HG03432 (cell line): ENCODE data around the gene CDH6.

Experiments
- ATAC-seq: cut with Tn5 transposase; IDR thresholded peaks from one replicate; pipeline ENCODE4 v1.9.1; 2021; ENCODE audit warnings: mild to moderate bottlenecking, moderate library complexity; ENCODE audit not compliant: unreplicated experiment

The CDH6 gene

DNA sequence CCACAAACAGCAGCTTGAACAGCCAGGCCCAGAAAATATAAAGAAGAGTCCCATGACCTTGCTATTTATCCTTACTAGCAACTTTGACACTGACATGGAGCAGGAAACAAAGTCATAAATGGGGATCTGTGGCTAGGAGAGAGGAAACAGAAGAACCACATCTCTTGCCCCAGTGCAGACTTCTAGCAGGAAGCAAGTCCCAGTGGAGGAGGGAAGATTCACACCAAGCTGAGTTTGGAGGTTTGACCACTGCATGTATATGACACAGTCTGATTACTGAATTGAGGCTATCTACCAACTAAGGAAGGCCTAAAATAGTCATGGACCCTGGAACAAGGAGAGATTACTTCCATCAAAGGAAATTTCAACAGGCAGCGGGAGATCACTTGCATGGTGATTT lies 51.4 kb downstream of the CDH6 start:
- ATAC-seq: no peak

DNA sequence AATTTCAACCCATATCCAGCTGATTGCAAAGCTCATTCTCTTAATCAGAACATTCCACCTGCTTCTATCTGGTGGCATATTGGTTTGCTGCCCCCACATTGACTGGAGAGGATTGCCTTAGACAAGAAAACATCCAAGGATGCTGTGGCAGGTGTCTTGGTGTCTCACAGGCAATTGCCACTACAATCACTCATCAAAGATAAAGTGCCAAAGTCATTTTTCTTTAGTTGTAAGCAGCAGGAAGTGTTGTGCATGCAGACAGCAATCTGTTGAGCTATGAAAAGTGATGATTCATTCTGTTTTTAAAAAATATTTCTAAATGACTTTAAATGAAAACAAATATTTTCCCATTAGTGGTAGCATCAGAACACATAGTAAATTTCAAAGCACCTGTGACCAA lies 53.9 kb downstream of the CDH6 start:
- no peak for ATAC-seq

DNA sequence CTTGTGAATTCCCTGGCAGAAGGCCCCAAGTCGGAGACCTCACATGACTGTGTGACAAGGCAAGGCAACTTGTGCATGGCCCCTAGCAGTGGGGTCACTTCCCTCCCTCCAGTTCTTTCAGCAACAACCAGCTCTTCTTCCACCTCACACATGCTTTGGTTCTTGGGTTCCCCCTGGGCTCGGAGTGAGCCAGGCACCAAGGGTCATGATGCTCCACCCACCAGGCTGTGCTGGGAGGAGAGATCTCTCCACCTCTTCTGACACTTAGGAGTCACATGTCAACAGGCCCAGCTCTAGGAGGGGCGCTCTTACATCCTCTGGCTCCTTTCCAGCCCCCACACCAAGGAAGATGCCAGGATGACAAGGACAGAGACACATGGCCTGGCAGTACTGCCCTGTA lies 56.7 kb downstream of the CDH6 start:
- no peak for ATAC-seq

DNA sequence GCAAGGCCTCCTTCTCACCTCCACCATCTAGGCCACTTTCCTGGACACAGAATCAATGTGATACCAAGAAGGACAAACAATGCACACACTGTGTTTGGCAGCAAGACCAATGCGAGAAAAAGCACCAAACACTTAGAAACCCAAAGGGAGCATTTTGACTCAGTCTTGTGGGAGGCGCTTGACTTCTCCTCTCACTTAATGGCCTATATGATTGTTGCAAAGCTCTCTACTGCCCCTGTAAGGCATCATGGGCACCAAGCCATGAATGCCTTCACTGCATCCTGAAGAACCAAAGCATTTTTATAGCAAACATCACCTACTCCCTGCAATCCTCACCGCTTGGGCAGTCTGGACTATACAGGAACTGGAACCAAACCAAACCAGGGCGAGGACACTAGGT lies 57.5 kb downstream of the CDH6 start:
- ATAC-seq: peak; percentile 51

DNA sequence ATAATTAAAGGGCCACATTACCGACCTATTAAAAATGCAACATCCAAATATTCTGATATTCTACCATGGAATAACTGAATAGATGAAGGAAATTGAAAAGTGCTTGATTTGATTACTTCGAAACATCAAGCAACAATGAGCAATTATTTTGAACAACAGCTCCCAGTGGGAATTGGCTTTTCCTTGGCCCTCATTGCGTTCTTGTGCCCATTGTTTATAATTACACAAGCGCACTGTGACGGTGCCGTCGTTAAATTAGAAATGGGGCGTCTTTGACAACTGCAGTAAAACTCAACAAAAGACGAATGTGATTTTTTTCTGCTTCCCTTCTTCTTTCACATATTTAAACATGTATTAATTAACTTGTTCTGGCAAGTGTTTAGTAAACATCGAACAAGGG lies 61.6 kb downstream of the CDH6 start:
- ATAC-seq: no peak

DNA sequence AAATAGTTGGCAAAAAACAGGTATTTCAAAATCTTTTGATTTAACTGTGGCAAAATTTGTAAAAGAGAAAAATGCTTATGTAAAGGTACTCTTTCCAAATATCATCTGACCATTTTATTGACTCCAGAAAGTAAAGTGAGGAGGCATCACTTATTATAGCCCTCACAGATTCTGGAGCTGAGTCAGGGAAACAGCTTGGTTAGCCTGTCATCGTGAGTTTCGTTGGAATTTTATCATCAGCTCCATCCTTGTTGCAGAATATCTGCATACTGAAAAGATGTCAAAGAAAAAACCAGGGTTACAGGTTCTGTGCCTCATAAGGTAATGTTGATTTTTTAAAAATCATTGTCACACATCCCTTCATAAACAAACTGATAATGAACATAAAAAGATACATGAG lies 74.8 kb downstream of the CDH6 start:
- ATAC-seq: no peak

DNA sequence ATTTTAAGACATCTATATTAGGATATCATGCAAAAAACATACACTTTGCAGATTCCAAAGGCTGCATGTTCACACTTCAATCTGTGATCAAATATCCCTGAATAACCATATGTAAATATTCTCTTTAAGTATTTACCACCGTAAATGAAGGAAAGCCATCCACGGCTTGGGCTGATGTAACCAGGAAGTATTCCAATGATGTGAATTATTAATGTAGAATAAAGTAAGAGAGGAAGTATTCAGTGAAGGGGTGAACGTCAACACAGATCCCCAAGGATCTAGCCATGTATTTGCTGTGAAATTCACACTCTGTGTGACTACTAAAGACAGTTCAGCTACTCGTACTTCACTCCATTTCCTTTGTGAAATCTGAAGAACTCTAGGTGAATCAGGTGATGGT lies 75.2 kb downstream of the CDH6 start:
- ATAC-seq: no peak

DNA sequence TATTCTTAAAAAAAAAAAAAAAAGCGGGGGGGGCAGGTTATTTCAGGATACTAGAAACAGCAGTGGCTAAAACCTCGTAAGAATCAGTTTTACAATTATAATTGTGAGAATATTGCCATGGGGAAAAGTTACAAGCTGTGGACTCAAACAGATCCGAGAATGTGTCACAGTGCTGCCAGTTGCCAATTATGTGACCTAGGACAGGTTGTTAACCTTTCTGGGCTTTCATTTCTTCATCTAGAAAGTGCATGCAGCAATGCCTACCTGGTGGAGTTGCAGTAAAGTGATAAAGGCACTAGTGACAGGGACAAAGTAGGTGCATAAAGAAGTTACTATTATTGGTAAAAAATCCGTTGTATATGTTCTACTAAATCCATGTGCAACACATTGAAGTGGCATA lies 75.8 kb downstream of the CDH6 start:
- ATAC-seq: no peak

DNA sequence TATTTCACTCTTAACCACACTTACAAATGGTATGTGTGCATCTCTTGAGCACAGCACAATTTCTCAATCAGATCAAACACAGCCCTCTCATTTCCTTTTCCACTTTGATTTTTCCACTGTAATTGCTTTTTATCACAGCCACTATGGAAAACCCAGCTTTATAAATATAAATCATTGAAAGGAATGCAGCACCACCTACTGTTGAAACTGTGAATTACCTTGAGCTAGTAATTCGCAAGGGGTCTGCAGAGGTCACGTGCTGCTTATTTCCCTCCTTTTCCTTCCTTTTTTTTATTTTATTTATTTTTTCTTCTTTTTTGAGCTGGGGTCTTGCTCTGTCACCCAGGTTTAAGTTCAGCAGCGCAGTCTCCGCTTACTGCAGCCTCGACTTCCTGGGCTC lies 76.9 kb downstream of the CDH6 start:
- ATAC-seq: no peak

DNA sequence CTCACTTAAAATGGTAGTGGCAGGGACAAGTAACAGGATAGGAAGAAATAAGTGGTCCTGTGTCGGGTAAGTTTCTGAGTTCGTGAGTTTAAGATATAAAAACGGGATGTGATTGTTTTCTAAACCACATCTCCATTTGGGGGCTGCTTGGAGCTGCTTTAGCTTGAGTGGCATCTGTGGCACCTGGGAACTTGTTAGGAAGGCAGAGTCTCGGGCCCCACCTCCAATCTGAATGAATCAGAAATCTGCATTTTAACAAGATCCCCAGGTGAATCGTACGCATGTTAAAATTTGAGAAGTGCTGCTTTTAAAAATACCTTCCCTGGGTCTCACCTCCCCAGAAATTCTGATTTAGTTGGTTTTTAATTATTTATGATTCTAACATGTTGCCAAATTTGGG lies 78.1 kb downstream of the CDH6 start:
- no peak for ATAC-seq

DNA sequence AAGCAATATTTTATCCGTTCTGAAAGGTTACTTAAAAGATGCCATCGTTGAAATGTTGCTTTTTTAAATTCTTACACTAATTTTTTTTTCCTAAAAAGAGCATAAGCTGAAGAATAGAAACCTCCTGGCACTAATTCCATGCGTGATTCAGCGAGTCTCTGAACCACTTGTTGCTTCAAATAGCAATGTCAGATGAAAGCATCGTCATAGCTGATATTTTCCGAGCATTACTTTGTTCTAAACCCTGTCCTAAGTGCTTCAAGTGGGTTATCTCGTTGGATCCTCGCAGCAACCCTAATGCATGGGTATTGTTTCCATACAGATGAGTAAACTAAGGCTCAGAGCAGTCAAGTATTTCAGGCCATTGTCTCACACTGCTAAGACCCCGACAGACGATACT lies 79.7 kb downstream of the CDH6 start:
- ATAC-seq: no peak

DNA sequence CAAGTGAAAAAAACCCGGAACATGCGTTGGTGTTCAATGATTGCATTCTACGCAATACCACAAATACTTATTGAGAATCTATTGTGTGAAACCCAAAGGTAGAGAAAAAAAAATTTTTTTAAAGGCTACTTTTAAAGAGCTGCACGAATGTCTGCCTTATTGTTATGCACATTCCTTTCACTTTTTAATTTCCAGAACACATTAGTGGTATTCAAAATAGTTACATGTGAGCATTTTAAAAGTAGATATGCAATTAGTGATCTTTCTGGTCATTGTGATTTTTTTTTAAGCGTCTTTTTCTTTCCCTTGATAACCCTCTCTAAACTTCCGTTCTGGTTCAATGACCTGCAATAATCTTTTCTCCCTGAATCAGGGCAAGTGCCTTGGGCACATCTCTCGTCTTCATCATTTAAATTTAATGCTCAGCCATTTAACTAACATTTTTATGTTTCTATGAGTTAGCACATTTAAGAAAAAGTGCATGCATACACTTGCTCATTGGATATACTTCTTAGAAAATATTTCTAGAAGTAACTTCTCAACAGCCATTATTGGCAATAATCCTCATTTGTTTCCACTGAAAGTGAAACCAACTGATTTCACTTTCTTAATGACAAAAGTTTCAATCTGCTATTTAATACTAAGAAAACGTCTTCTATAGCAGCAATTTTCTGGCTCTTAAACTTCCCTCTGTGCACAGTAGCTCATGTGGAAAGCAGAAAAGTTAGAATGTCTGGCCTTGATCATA lies 80.3 kb downstream of the CDH6 start:
- peak; percentile 90 for ATAC-seq

DNA sequence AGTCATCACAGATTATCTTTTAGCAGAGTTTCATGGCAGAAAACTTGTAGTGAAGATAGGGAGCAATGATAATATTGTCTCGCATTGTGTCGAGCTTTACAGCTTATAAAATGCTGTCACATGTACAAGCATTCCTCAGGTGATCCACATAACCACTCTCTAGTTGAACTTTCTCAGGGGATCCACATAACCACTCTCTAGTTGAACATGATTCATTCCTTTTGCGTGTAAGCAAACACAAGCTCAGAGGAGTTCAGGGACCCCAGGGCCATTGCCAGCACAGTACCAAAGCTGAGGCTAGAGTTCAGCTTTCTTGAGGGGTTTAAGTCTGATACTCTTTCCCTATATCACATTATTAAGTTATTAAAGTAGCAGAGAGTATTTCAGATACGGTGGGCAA lies 86.7 kb downstream of the CDH6 start:
- no peak for ATAC-seq

DNA sequence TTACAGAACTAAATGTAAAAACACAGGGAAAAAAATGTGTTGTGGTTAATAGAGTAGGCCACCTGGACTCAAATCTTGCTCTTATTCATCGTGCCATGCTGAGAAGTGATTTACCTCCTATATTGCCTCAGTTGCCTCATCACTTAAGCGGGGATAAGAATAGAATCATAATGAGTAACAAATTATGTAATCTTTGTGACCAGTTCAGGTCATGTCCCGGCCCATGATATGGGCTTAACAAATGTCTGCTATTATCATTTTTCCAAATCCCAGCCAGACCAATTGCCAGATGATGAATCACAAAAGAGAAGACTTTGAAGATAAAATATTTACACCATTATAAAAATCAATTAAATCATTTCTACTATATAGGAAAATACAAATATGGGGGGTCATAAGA lies 89.8 kb downstream of the CDH6 start:
- no peak for ATAC-seq

DNA sequence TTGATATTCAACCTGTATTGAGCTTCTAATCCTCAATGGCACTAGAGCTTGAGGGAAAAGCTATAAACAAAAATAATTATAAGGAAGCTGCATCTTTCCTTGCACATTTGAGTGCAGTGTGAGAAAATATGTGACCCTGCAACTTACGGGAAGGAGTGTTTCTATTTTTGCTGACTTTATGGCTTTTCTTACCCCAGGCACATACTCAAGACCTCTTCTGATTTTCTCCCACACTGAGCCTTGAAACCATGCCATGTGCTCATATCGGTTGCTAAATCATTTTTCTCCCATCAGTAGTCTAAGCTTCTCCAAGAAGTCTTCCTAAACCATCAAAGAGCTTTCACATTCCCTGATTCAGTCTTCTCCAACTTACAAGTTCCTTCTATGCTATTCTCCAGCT lies 91.5 kb downstream of the CDH6 start:
- ATAC-seq: no peak

DNA sequence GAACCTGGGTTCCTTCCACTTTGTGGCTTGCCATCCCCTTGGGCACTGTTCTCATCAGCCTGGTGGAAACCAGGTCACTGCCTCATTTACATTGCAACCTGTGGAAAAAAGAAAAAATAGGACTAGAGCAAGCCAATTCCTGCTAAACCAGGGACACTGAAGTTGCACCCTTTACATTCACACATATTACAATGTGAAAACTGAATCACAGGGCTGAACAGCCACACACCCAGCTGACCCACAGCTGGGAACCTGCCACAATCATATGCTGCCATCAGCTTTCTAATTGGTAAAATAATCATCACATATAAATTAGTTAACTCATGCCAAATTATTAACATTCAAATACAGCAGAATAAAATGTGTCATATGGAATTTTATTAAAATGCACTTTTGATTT lies 94.5 kb downstream of the CDH6 start:
- no peak for ATAC-seq

DNA sequence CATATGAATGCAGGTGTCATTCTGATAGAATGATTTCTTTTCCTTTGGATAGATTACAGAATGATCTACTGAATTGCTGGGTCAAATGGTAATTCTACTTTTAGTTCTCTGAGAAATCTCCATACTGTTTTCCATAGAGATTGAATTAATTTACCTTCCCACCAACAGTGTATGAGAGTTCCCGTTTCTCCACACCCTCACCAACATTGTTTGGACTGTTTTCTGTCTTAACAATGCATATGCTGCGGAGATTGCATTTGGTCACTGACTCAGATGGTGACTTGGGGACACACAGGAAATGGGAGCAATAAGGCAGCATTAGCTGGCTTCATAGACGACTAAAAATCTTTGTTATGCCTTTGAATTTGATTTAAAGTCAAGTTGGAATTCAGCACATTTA lies 95.9 kb downstream of the CDH6 start:
- ATAC-seq: no peak

DNA sequence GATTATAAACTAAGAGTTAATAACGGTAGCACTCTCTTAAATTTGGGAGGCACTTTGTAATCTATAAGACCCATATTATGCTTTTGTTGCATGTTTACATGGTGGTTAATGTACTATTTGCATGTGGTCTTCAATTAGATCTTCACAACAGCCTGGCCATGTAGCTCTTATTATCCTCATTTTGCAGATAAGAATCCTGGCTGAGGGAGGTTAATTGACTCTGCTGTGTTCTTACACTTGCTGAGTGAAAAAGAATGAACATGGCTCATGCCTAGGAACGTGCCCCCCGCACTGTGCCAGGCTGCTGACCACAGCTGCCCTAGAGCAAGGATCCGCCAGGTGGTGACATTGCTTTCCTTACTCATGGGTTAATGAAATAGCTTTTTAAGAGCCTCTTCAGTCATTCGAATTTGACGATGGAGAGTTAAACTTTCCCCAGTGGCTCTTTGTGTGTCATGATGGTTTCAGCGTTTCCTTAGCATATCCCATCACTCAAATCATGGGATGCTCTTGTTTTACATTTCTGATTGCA lies 97.9 kb downstream of the CDH6 start:
- ATAC-seq: no peak

DNA sequence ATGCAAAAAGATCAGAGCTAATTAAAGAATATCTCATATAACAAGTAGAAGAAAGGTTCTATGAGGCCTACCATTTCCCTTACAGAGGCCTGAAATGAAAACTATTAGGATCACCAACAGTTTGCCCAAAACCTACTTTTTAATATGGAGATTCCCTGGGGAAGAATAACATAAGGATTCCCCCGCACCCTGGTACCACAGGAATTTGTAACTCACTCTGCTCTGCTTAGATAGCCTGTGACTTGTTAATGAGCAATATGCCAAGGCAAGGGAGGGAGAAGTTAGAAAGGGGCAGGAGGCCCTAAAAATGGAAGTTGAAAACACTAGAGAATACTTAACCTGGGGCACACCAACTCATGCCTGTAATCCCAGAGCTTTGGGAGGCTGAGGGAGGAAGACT lies 107.0 kb downstream of the CDH6 start:
- no peak for ATAC-seq

DNA sequence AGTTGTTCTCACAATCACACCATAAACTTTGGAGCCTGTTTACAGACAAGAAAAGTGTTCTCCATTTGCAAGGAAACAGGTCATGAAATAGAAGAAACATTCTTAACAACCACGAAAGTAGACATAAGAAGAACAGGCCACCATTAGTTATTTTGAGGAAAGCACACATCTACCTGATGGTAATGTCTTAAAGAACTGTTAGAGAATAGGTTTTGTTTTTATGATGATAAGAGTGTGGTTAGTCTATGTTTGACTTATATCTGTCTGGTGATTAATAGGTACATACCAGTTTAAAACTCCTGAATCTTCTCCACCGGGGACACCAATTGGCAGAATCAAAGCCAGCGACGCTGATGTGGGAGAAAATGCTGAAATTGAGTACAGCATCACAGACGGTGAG lies 108.3 kb downstream of the CDH6 start:
- ATAC-seq: no peak

DNA sequence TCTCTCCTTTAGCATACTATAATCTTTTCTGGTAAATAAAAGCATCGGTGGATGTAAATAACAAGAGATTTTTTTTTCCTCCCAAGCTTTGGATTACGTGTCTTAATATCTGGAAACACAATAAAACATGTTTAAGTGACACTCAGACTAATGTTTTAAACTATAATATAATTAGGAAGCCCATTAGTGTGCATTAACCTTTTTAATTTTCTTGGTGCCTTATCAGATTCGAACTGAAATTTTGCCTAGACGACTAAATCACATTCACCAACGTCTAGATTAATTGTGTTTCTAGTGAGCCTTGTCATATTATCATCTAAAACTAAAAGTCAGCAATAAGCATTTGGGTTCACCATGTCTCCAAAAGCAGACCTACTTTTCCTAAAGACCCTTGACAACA lies 110.2 kb downstream of the CDH6 start:
- ATAC-seq: no peak

DNA sequence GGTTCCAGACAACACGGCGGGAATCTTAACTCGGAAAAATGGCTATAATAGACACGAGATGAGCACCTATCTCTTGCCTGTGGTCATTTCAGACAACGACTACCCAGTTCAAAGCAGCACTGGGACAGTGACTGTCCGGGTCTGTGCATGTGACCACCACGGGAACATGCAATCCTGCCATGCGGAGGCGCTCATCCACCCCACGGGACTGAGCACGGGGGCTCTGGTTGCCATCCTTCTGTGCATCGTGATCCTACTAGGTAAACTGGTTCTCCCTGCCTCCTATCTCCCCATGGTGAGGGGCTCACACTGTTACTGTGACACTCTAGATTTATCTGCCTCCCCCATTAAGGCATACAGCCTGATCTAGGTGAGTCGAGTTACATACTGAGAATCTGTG lies 124.2 kb downstream of the CDH6 start:
- no peak for ATAC-seq

DNA sequence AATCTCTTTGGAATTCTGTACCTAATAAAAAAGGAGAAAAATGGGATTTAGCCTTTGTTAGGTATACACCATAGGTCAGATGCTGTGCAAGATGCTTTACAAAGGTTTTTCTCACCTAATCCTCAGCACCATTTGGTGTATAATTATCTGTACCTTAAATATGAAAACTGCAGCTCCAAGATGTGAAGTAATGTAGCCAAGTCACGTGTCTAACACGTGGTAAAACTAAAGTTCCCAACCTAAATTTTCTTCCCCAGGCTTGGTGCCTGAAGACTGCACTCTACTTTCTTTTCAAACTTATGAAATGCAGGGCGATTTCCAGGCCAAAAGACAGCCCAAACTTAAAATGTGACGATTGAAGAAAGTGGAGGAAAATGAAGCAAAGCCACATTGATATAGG lies 125.8 kb downstream of the CDH6 start:
- no peak for ATAC-seq
